T-helper 17 cell (primary cell): Measurements from ENCODE around the gene ADAMTS9. TPM values are rescaled to one million over a fixed set of nuclear protein-coding genes. Genes with fewer than 3 reads are reported as not detected.

Source experiments
- ATAC-seq: fragments of 150-1000 bp; cut with Tn5 transposase; 2 replicates; pipeline ENCODE4 v1.10.0; 2021; ENCODE audit warnings: mild to moderate bottlenecking, moderate library complexity
- DNase-seq, 3 donors: peaks; one replicate each; pipeline versions ENCODE4 v3.0.0 to v3.0.0-alpha.2; 2020 to 2021
- H3K9me3 ChIP-seq: one replicate; pipeline ENCODE4 v1.7.0; 2013; ENCODE audit warnings: low read length, mild to moderate bottlenecking; ENCODE audit not compliant: control insufficient read depth, poor library complexity, severe bottlenecking
- H3K27ac Mint-ChIP-seq: one replicate; pipeline ENCODE4 v1.8.0; 2022; ENCODE audit warnings: mild to moderate bottlenecking, moderate library complexity, mixed read lengths
- H3K27me3 Mint-ChIP-seq: one replicate; pipeline ENCODE4 v1.8.0; 2022; ENCODE audit warnings: mixed read lengths
- H3K36me3 Mint-ChIP-seq: one replicate; pipeline ENCODE4 v1.8.0; 2022; ENCODE audit warnings: low read depth, mixed read lengths
- H3K4me1 Mint-ChIP-seq: one replicate; pipeline ENCODE4 v1.8.0; 2022; ENCODE audit warnings: mild to moderate bottlenecking, mixed read lengths
- H3K4me3 Mint-ChIP-seq: one replicate; pipeline ENCODE4 v1.8.0; 2022; ENCODE audit warnings: mild to moderate bottlenecking, moderate library complexity, mixed read lengths
- total RNA-seq, 4 donors: library from RNA in 2 of 4; stranded (reverse) in 2 of 4; gene quantifications; one replicate each; pipeline ENCODE4 v1.2.3 and lab custom pipeline; 2022 to 2026

The ADAMTS9 gene
- total RNA-seq, 2 donors from 2014 or later, result not detected

DNA sequence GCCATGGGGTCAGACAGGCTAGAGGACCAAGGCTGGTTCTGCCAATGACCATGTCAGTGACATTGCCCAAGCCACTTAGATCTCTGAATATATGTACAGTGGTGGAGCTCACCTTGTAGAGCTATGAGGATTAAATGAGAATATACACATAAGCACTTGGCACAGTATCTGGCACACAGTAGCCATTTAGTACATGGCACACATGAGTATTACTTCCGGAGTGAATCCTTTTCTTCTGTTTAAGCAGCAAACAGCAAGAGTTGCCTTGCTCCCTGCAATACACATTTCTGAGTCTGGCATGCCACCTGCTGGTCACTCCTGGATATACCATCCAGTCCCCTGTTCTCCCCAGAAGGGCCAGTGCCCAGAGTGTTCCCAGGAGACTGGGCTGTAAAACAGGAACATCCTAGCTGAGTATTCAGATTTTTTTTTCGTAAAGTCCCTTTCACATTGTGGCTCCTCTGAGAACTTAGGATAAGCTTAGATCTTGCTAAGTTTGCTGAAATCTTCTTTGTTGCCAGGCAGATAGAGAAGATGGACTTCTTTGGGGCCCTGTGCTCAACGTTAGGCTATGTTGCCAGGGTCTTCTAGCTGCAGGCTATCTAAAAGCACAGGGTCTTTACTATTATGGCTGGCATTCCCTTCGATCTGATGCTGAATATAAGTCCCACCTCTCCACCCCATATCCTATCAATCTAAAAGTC lies 203.4 kb downstream of the ADAMTS9 start:
- peaks cover 38% of the 10 kb centered on the region for H3K27me3 Mint-ChIP-seq
- H3K27ac Mint-ChIP-seq, result no peak overlapping the region
- peak; percentile 16 to 43 (median 25) for DNase-seq
- ATAC-seq, result peak; percentile 86
- H3K4me1 Mint-ChIP-seq, result peaks cover 5% of the 10 kb centered on the region
- H3K36me3 Mint-ChIP-seq, result no peaks in the 10 kb centered on the region
- H3K4me3 Mint-ChIP-seq, result no peak overlapping the region
- no peaks in the 10 kb centered on the region for H3K9me3 ChIP-seq

DNA sequence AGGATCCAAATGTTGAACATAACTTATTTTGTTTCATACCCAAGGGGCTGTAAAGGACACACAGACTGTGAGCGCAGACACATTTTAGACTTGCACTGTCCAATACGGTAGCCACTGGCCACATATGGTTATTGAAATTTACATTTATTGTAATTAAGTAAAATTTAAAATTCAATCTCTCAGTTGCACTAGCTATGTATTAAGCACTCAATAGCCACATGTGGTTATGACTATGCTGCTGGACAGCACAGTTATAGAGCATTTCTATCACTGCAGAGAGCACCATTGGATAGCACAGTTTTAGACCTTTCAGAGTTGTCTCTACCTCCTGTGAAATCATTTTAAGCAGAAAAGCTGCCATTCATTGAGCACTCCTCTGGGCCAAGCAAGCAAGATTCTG lies 204.3 kb downstream of the ADAMTS9 start:
- Mint-ChIP-seq H3K36me3 (peaks cover 2% of the 10 kb centered on the region), H3K4me3 (no peak overlapping the region), H3K27ac (no peak overlapping the region), H3K4me1 (peaks cover 5% of the 10 kb centered on the region), H3K27me3 (peaks cover 34% of the 10 kb centered on the region)
- no peak for ATAC-seq
- no peaks in the 10 kb centered on the region for H3K9me3 ChIP-seq
- no peak for DNase-seq

DNA sequence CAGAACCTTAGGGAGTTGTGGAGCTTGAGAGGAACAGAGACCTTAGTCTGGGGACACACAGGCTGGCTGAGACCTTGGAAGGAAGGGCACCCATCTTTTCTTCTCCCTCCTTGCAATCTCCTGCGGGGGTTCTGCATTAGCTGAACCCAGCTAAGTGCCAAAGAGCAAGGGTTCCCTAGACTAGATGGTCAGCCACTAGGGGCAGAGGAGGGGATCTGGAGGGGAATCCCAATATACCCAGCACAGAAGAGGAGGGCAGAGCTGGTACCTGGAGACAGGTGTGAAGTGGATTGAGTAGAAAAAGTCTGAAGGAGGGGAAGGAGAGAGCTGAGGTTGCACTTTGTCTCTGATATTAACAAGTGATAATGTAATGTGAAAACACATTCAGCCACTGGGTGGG lies 212.8 kb downstream of the ADAMTS9 start:
- H3K36me3 Mint-ChIP-seq, result peaks cover 2% of the 10 kb centered on the region
- no peaks in the 10 kb centered on the region for H3K4me1 Mint-ChIP-seq
- no peak overlapping the region for H3K4me3 Mint-ChIP-seq
- H3K9me3 ChIP-seq, result no peaks in the 10 kb centered on the region
- H3K27ac Mint-ChIP-seq, result no peak overlapping the region
- DNase-seq, result no peak
- peaks cover 22% of the 10 kb centered on the region for H3K27me3 Mint-ChIP-seq
- no peak for ATAC-seq

DNA sequence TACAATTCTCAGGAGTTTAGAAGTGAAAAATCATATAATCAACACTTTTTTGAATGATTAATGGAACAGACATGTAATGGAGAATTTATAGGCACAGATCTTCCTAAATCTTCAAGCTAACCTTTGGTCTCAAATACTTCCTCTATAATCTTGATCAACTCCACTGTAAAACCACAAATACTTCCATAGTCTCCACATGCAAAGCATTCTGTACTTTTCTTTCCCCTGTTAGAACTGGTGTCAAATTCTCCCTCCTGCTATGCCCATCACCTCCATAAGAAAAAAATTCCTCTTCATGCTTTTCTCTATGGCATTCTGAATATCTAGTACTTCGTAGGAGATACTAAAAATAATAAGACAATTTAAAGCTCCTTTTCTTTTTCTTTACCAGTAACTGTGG lies 214.3 kb downstream of the ADAMTS9 start:
- no peaks in the 10 kb centered on the region for H3K36me3 Mint-ChIP-seq
- peaks cover 28% of the 10 kb centered on the region for H3K27me3 Mint-ChIP-seq
- DNase-seq (no peak), ATAC-seq (no peak)
- no peaks in the 10 kb centered on the region for H3K9me3 ChIP-seq
- no peaks in the 10 kb centered on the region for H3K4me1 Mint-ChIP-seq
- H3K4me3 Mint-ChIP-seq, result no peak overlapping the region
- H3K27ac Mint-ChIP-seq, result no peak overlapping the region

DNA sequence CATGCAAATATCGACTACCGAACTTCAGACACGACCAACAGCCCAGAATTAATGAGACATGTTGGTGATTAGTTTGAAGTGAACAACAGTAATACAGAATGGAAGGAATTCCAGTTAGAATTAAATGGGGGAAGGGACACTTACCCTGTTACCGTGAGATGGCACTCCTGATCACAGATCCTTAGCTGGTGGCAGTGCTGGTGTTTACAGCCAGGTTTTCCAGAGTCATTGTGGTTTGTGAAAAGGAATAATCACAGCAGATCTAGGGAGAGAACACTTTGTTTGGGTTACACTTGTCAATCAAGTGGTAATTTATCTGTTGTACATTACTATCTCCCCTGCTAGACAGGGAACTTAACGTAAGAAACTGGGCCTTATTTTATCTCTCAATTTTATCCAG lies 217.4 kb downstream of the ADAMTS9 start:
- DNase-seq (no peak), ATAC-seq (no peak)
- no peaks in the 10 kb centered on the region for H3K9me3 ChIP-seq
- no peaks in the 10 kb centered on the region for H3K4me1 Mint-ChIP-seq
- peaks cover 44% of the 10 kb centered on the region for H3K27me3 Mint-ChIP-seq
- no peaks in the 10 kb centered on the region for H3K36me3 Mint-ChIP-seq
- no peak overlapping the region for H3K27ac Mint-ChIP-seq
- no peak overlapping the region for H3K4me3 Mint-ChIP-seq

DNA sequence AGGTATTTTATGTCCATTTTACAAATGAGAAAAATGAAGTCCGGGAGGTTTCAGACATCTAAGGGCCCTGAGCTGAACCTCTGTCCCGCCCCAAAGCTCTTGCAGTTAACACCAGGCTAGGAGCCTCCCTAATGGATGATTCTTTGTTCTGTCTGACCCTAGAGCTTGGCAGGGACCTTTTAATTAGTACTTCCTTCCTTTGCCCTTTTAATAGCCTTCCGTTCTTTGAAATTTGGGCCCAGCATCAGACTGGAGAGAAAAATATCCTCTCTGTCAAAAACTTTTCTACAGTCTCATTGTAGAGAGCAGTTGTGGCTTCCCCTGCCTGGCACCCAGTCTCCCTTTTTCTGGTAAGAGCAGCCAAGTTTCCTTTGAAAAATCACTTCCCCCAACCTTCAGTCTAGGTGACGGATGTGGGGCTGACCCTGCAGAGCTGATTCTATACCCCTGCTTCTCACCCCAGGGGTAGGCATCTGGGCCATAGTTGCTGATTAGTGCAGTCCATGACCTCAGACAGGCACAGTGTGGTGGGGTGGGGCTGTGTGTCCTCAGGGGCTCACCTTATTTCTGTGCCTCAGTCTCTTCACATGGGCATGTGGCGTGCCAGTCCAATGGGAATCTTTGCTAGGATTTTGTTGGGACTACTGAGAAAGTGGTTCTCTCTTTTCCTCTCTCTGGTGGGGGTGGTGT lies 220.4 kb downstream of the ADAMTS9 start:
- no peak overlapping the region for H3K4me3 Mint-ChIP-seq
- H3K4me1 Mint-ChIP-seq, result peaks cover 1% of the 10 kb centered on the region
- no peak overlapping the region for H3K27ac Mint-ChIP-seq
- no peaks in the 10 kb centered on the region for H3K36me3 Mint-ChIP-seq
- H3K27me3 Mint-ChIP-seq, result peaks cover 56% of the 10 kb centered on the region
- no peak for ATAC-seq
- DNase-seq, result no peak
- no peaks in the 10 kb centered on the region for H3K9me3 ChIP-seq
